ENCODE results near the gene SNRPB. TPM values are rescaled to one million over a fixed set of nuclear protein-coding genes. Genes with fewer than 3 reads are reported as not detected.

SNRPB gene
- total RNA-seq, 1 experiment from 2014 or later: 664 TPM

GRCh38 chr20:2473516-2473915 is 2.9 kb upstream of the SNRPB start:
- Histone ChIP-seq H3K79me2 (ENCODE audit: low read length) (peaks cover 21% of the 10 kb centered on the region), H3K4me2 (ENCODE audit: low read length) (no peak overlapping the region), H3K9ac (ENCODE audit: low read length) (no peak overlapping the region), H3K36me3 (ENCODE audit: low read depth, low read length) (peaks cover 9% of the 10 kb centered on the region), H3K27ac (ENCODE audit: low read length) (no peak overlapping the region), H2AFZ (ENCODE audit: low read length) (no peak overlapping the region), H4K20me1 (ENCODE audit: low read length) (peaks cover 14% of the 10 kb centered on the region), H3K4me1 (ENCODE audit: insufficient read depth, low read length) (peaks cover 12% of the 10 kb centered on the region), H3K27me3 (ENCODE audit: low read length) (no peaks in the 10 kb centered on the region), H3K4me3 (ENCODE audit: low read length) (no peak overlapping the region), H3F3A (ENCODE audit: low read length, unreplicated experiment) (no peaks in the 10 kb centered on the region), H3K9me3 (ENCODE audit: low read length) (no peaks in the 10 kb centered on the region), H3K9me2 (replicated peaks; ENCODE audit: low read length) (no peaks in the 10 kb centered on the region)
- TF ChIP-seq CTCF (conservative IDR thresholded peaks at IDR 0.05; ENCODE audit: low read depth, low read length) (no peak), EZH2phosphoT487 (IDR thresholded peaks at IDR 0.05; ENCODE audit: borderline replicate concordance, low read length) (no peak), EZH2 (IDR thresholded peaks at IDR 0.05; ENCODE audit: low read length, unreplicated experiment) (no peak)
- CTCF ChIA-PET: no interaction called here
- DNase-seq: peak; percentile 33
- POLR2A ChIA-PET (ENCODE audit: unreplicated experiment): no interaction called here
- BruUV-seq (replicated peaks): no TSS peak
- ATAC-seq: no peak
- intact Hi-C loops (cut with micrococcal nuclease): no loop called here

- Histone ChIP-seq H3K27ac (ENCODE audit: low read length) (peak overlapping the region; percentile 71), H3K4me1 (ENCODE audit: insufficient read depth, low read length) (peaks cover 20% of the 10 kb centered on the region), H4K20me1 (ENCODE audit: low read length) (peaks cover 48% of the 10 kb centered on the region), H3K36me3 (ENCODE audit: low read depth, low read length) (peaks cover 45% of the 10 kb centered on the region), H3K27me3 (ENCODE audit: low read length) (no peaks in the 10 kb centered on the region), H3K79me2 (ENCODE audit: low read length) (peaks cover 53% of the 10 kb centered on the region), H3F3A (ENCODE audit: low read length, unreplicated experiment) (no peaks in the 10 kb centered on the region), H3K4me3 (ENCODE audit: low read length) (peak overlapping the region; percentile 99), H3K9me3 (ENCODE audit: low read length) (no peaks in the 10 kb centered on the region), H3K4me2 (ENCODE audit: low read length) (peak overlapping the region; percentile 96), H3K9ac (ENCODE audit: low read length) (peak overlapping the region; percentile 99), H3K9me2 (replicated peaks; ENCODE audit: low read length) (no peaks in the 10 kb centered on the region), H2AFZ (ENCODE audit: low read length) (peak overlapping the region; percentile 51)
- ChIA-PET CTCF (interaction anchor here (0.7 to 1.4 kb wide), 3 partner anchors 15 to 52 kb away, joined by 3 to 6 read pairs (median 4); no protein-coding TSS in a partner anchor), POLR2A (ENCODE audit: unreplicated experiment) (interaction anchor here (0.5 to 1.0 kb wide), 4 partner anchors 10 to 1636 kb away, joined by 3 to 5 read pairs (median 4); no protein-coding TSS in a partner anchor)
- DNase-seq (peak; percentile 48), ATAC-seq (peak; percentile 45)
- no peak for TF ChIP-seq CTCF (conservative IDR thresholded peaks at IDR 0.05; ENCODE audit: low read depth, low read length)
- no peak for TF ChIP-seq EZH2phosphoT487 (IDR thresholded peaks at IDR 0.05; ENCODE audit: borderline replicate concordance, low read length)
- TF ChIP-seq EZH2 (IDR thresholded peaks at IDR 0.05; ENCODE audit: low read length, unreplicated experiment): no peak
- intact Hi-C loops (cut with micrococcal nuclease): loop anchor here (1.0 kb wide), 1 partner anchor 39 kb away; no protein-coding TSS in a partner anchor
- no TSS peak for BruUV-seq (replicated peaks)
Measured at GRCh38 chr20:2469991-2470422, 582 bp downstream of the SNRPB start.

- Histone ChIP-seq H3K9me2 (replicated peaks; ENCODE audit: low read length) (no peaks in the 10 kb centered on the region), H3K27me3 (ENCODE audit: low read length) (no peaks in the 10 kb centered on the region), H2AFZ (ENCODE audit: low read length) (no peak overlapping the region), H3K9ac (ENCODE audit: low read length) (peak overlapping the region; percentile 99), H3K79me2 (ENCODE audit: low read length) (peaks cover 61% of the 10 kb centered on the region), H3K4me1 (ENCODE audit: insufficient read depth, low read length) (peaks cover 20% of the 10 kb centered on the region), H3F3A (ENCODE audit: low read length, unreplicated experiment) (no peaks in the 10 kb centered on the region), H3K27ac (ENCODE audit: low read length) (no peak overlapping the region), H4K20me1 (ENCODE audit: low read length) (peaks cover 55% of the 10 kb centered on the region), H3K36me3 (ENCODE audit: low read depth, low read length) (peaks cover 57% of the 10 kb centered on the region), H3K4me2 (ENCODE audit: low read length) (peak overlapping the region; percentile 96), H3K4me3 (ENCODE audit: low read length) (peak overlapping the region; percentile 99), H3K9me3 (ENCODE audit: low read length) (no peaks in the 10 kb centered on the region)
- TF ChIP-seq EZH2 (IDR thresholded peaks at IDR 0.05; ENCODE audit: low read length, unreplicated experiment) (no peak), EZH2phosphoT487 (IDR thresholded peaks at IDR 0.05; ENCODE audit: borderline replicate concordance, low read length) (no peak), CTCF (conservative IDR thresholded peaks at IDR 0.05; ENCODE audit: low read depth, low read length) (no peak)
- no TSS peak for BruUV-seq (replicated peaks)
- intact Hi-C loops (cut with micrococcal nuclease): no loop called here
- DNase-seq (no peak), ATAC-seq (no peak)
- ChIA-PET CTCF (interaction anchor here (0.6 kb wide), 1 partner anchor 500 kb away, joined by 3 read pairs; no protein-coding TSS in a partner anchor), POLR2A (ENCODE audit: unreplicated experiment) (no interaction called here)
Measured at GRCh38 chr20:2468581-2469407, 1.8 kb downstream of the SNRPB start.

Data from PC-3 (cell line).